GM12878 (cell line): ENCODE data around the gene COX5A. TPM values are rescaled to one million over a fixed set of nuclear protein-coding genes. Genes with fewer than 3 reads are reported as not detected.
A peak's percentile ranks its signal among the peaks of the same experiment; 100 is the strongest.

Experiments
- ATAC-seq: fragments of 200-7000 bp; cut with Tn5 transposase; 3 replicates; pipeline ENCODE4 v1.9.1; 2020; ENCODE audit warnings: mild to moderate bottlenecking, moderate library complexity
- BruUV-seq: library from RNA; stranded (reverse); fragments of 400-500 nt; replicated peaks from 2 replicates; lab custom pipeline; 2021; lab: Mats Ljungman, UMichigan
- CTCF ChIA-PET: fragments of 300-600 bp; sonication (Branson Sonifier 250); formaldehyde crosslinking; extraction: SDS; loops from one replicate; lab custom pipeline; 2021; ENCODE audit warnings: inconsistent platforms; lab: Yijun Ruan, JAX
- POLR2A ChIA-PET: fragments of 350-600 bp; formaldehyde crosslinking; extraction: SDS; loops from one replicate; lab custom pipeline; 2021; ENCODE audit warnings: inconsistent platforms; lab: Charles Lee
- RAD21 ChIA-PET: fragments of 300-600 bp; sonication (Branson Sonifier 250); formaldehyde crosslinking; loops from one replicate; lab custom pipeline; 2023; ENCODE audit warnings: antibody characterized with exemption; ENCODE audit not compliant: unreplicated experiment; lab: Charles Lee
- SMC1A ChIA-PET: fragments of 300-600 bp; sonication (Branson Sonifier 250); formaldehyde crosslinking; loops from one replicate; lab custom pipeline; 2023; ENCODE audit not compliant: unreplicated experiment, uncharacterized antibody; lab: Charles Lee
- DNase-seq: peaks from one replicate; pipeline ENCODE4 v3.0.0-alpha.2; 2011; ENCODE audit warnings: low read depth, low spot score
- FAIRE-seq: peaks from 3 replicates; lab custom pipeline; 2011; peaks lifted over from hg19 to GRCh38; lab: Jason Lieb, UNC
- H2AFZ ChIP-seq: 2 replicates; pipeline ENCODE4 v1.6.0; 2011; ENCODE audit warnings: low read depth, low read length, control low read depth; ENCODE audit not compliant: control insufficient read depth
- H3K27ac ChIP-seq: 2 replicates; pipeline ENCODE4 v1.5.1; 2011; ENCODE audit warnings: control low read depth; ENCODE audit not compliant: control insufficient read depth, insufficient read depth
- H3K27me3 ChIP-seq, 2 experiments: replicated peaks in 1 of 2; 2 replicates each; pipeline versions ENCODE4 v1.6.0 to v1.6.1; 2011; ENCODE audit warnings: low read length in 1 of 2; ENCODE audit not compliant: control insufficient read depth in 2 of 2, insufficient read depth in 2 of 2
- H3K36me3 ChIP-seq, 2 experiments: 2 replicates each; pipeline ENCODE4 v1.5.1; 2011; ENCODE audit warnings: low read length in 1 of 2; ENCODE audit not compliant: control insufficient read depth in 2 of 2, insufficient read depth in 2 of 2
- H3K4me1 ChIP-seq: 2 replicates; pipeline ENCODE4 v1.6.1; 2011; ENCODE audit warnings: mild to moderate bottlenecking, low read length, moderate library complexity, mixed read lengths; ENCODE audit not compliant: control insufficient read depth, insufficient read depth
- H3K4me2 ChIP-seq: 2 replicates; pipeline ENCODE4 v1.6.0; 2011; ENCODE audit warnings: control low read depth; ENCODE audit not compliant: control insufficient read depth, insufficient read depth
- H3K4me3 ChIP-seq: fragments of 200-600 bp; sonication (generic); 2 replicates; pipeline ENCODE4 v1.5.1; 2016
- H3K79me2 ChIP-seq: 2 replicates; pipeline ENCODE4 v1.6.0; 2011; ENCODE audit warnings: low read length; ENCODE audit not compliant: control insufficient read depth, insufficient read depth
- H3K9ac ChIP-seq: 2 replicates; pipeline ENCODE4 v1.8.0; 2011; ENCODE audit warnings: low read length, control low read depth, mixed read lengths; ENCODE audit not compliant: control insufficient read depth, insufficient read depth
- H3K9me3 ChIP-seq: replicated peaks from 3 replicates; pipeline ENCODE4 v1.5.1; 2011; ENCODE audit warnings: mild to moderate bottlenecking, low read length; ENCODE audit not compliant: control insufficient read depth, insufficient read depth
- H4K20me1 ChIP-seq: 2 replicates; pipeline ENCODE4 v1.6.0; 2011; ENCODE audit not compliant: control insufficient read depth, insufficient read depth
- CHD2 ChIP-seq: IDR thresholded peaks from 2 replicates; pipeline ENCODE4 v1.6.1; 2011; ENCODE audit warnings: low read depth, low read length, improper control_type of control experiment, borderline replicate concordance
- E2F4 ChIP-seq: IDR thresholded peaks from 2 replicates; pipeline ENCODE4 v1.6.1; 2012; ENCODE audit warnings: low read depth, low read length, improper control_type of control experiment
- HDGF ChIP-seq: fragments of 450-650 bp; IDR thresholded peaks from 2 replicates; pipeline ENCODE4 v1.6.1; 2016; ENCODE audit warnings: antibody characterized with exemption
- KAT2A ChIP-seq: conservative IDR thresholded peaks from 2 replicates; pipeline ENCODE4 v1.6.1; 2011; ENCODE audit warnings: low read depth, low read length; ENCODE audit not compliant: control insufficient read depth
- LARP7 ChIP-seq: fragments of 450-650 bp; IDR thresholded peaks from 2 replicates; pipeline ENCODE4 v1.6.1; 2017; ENCODE audit warnings: mild to moderate bottlenecking
- MEF2A ChIP-seq: IDR thresholded peaks from 2 replicates; pipeline ENCODE4 v1.6.1; 2011; ENCODE audit warnings: low read depth, mild to moderate bottlenecking, low read length, moderate library complexity; ENCODE audit not compliant: insufficient read depth
- PAX8 ChIP-seq: fragments of 450-650 bp; IDR thresholded peaks from 2 replicates; pipeline ENCODE4 v1.6.1; 2017; ENCODE audit warnings: mild to moderate bottlenecking, moderate library complexity
- PML ChIP-seq: IDR thresholded peaks from 2 replicates; pipeline ENCODE4 v1.6.1; 2012; ENCODE audit warnings: low read length, inconsistent platforms
- RAD21 ChIP-seq: IDR thresholded peaks from 2 replicates; pipeline ENCODE4 v1.6.1; 2011; ENCODE audit warnings: mild to moderate bottlenecking, low read depth, low read length, moderate library complexity; ENCODE audit not compliant: insufficient read depth
- WGBS: methylation state at CpG from one replicate; pipeline ENCODE4 v1.1.6; 2016; ENCODE audit warnings: low lambda C conversion rate; ENCODE audit not compliant: insufficient replicate concordance, insufficient coverage; ENCODE audit errors: missing lambda C conversion rate; 5-methylcytosine and 5-hydroxymethylcytosine counted together
- in situ Hi-C: fragments of 300-500 bp; cut with MboI; formaldehyde crosslinking; loops from 9 replicates; pipeline ENCODE4 v1.14.3; 2018; ENCODE audit warnings: mixed read lengths
- intact Hi-C: fragments of 100-400 bp; cut with micrococcal nuclease; formaldehyde crosslinking; loops from one replicate; pipeline ENCODE4 v1.14.2; 2022; ENCODE audit not compliant: unreplicated experiment
- polyA plus RNA-seq, 11 experiments: library from polyadenylated mRNA; depleted of rRNA in 4 of 11; unstranded in 6 of 11; stranded (reverse) in 5 of 11; fragments of >200 nt; fragmentation: Nextera tagmentation in 4 of 11; fragmentation: Illumina TruSeq in 1 of 11; extraction: Ambion mirVana in 4 of 11; extraction: Trizol in 1 of 11; gene quantifications; 1 replicate in 1 of 11; 2 replicates in 10 of 11; pipeline versions ENCODE4 v1.2.1 to v1.2.3, GENCODE V29; 2011 to 2016; ENCODE audit warnings: inconsistent platforms in 2 of 11, missing spikeins in 2 of 11, low read depth in 1 of 11
- total RNA-seq, 4 experiments: library from RNA; depleted of rRNA in 3 of 4; stranded (reverse); fragments of >200 nt in 3 of 4; fragmentation: Illumina TruSeq in 1 of 4; extraction: Trizol in 1 of 4; gene quantifications; 2 replicates each; pipeline versions ENCODE4 v1.2.1 to v1.2.3, GENCODE V29; 2013 to 2021
- TF ChIP-seq, protein P1 (sequence below): fragments of 450-650 bp; IDR thresholded peaks from 2 replicates; pipeline ENCODE4 v1.6.1; 2016; ENCODE audit warnings: mild to moderate bottlenecking, moderate library complexity, borderline replicate concordance
- TF ChIP-seq, protein P2 (sequence below): fragments of 450-650 bp; IDR thresholded peaks from 2 replicates; pipeline ENCODE4 v1.6.1; 2014; ENCODE audit warnings: mild to moderate bottlenecking
- TF ChIP-seq, protein P3 (sequence below): IDR thresholded peaks from 2 replicates; pipeline ENCODE4 v1.6.1; 2012; ENCODE audit warnings: low read depth, low read length, improper control_type of control experiment

Gene COX5A
- total and polyA plus RNA-seq, 10 of the 15 experiments (the other 5 are each of a cell fraction or from before 2014, with no cell fraction given): 84.5 to 1,218 (median 392) TPM

DNA sequence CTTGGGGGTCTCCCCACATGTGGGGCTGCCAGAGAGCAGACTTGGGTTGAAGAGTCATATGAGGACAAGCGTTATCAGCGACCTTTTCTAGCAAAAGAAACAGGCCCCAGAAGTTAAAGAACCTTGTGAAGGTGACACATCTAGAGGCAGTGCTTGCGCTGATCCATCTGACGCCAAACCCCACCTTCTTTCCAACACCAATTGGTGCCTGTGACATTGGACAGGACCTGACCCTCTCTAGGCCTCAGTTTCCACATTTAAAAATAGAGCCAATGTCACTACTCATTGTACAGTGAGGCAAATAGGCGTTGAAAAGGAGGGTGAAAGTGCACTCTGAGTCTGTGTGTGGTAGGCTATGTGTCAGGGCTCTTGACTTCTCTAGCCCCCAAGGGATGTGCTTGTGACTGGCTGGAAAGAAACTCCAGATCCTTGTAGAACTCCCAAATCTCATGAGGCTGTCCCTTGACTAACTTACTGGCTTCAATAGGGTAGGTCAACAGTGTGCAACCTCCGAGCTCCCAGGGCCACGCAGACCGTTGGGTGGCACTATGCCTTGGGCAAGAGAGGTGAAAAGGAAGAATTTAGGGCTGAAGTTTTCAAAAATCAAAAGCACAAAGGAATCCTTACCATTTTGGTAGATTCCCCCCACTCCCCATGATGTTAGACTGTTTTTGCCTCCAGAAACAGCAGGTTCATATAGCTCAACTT lies 30.6 kb downstream of the COX5A start:
- CTCF ChIA-PET: interaction anchor here (0.9 to 6.4 kb wide), 12 partner anchors 23 to 275 kb away, joined by 3 to 32 read pairs (median 4); no protein-coding TSS in a partner anchor
- FAIRE-seq: no peak

More for the DNA sequence above, 30.6 kb downstream of the COX5A start:
- H3K27me3 ChIP-seq: no peaks in the 10 kb centered on the region
- H3K36me3 ChIP-seq: peaks cover 4 to 12% of the 10 kb centered on the region in 2 experiments; a peak in 3 of 4 replicates
- BruUV-seq: TSS peak; percentile 90
- ChIA-PET RAD21 (interaction anchor here (0.6 to 3.5 kb wide), 10 partner anchors 15 to 137 kb away, joined by 3 to 26 read pairs (median 6); partner anchors contain the start of gene ULK3), POLR2A (interaction anchor here (0.5 to 1.7 kb wide), 14 partner anchors 10 to 254 kb away, joined by 3 to 9 read pairs (median 5); no protein-coding TSS in a partner anchor), SMC1A (interaction anchor here (0.7 to 2.5 kb wide), 11 partner anchors 10 to 80 kb away, joined by 3 to 14 read pairs (median 4); partner anchors contain the start of gene MPI)
- no peaks in the 10 kb centered on the region for H3K9me3 ChIP-seq
- intact Hi-C loops: no loop called here
- H2AFZ ChIP-seq: peak overlapping the region; percentile 97
- TF ChIP-seq LARP7: no peak
- no peak for TF ChIP-seq KAT2A
- no peak for TF ChIP-seq E2F4
- TF ChIP-seq HDGF: no peak
- TF ChIP-seq PML: 0 out of 2 replicates have a peak, but pooled peaks have one; percentile 43
- TF ChIP-seq CHD2: no peak
- no peak for TF ChIP-seq PAX8
- TF ChIP-seq, protein P1, sequence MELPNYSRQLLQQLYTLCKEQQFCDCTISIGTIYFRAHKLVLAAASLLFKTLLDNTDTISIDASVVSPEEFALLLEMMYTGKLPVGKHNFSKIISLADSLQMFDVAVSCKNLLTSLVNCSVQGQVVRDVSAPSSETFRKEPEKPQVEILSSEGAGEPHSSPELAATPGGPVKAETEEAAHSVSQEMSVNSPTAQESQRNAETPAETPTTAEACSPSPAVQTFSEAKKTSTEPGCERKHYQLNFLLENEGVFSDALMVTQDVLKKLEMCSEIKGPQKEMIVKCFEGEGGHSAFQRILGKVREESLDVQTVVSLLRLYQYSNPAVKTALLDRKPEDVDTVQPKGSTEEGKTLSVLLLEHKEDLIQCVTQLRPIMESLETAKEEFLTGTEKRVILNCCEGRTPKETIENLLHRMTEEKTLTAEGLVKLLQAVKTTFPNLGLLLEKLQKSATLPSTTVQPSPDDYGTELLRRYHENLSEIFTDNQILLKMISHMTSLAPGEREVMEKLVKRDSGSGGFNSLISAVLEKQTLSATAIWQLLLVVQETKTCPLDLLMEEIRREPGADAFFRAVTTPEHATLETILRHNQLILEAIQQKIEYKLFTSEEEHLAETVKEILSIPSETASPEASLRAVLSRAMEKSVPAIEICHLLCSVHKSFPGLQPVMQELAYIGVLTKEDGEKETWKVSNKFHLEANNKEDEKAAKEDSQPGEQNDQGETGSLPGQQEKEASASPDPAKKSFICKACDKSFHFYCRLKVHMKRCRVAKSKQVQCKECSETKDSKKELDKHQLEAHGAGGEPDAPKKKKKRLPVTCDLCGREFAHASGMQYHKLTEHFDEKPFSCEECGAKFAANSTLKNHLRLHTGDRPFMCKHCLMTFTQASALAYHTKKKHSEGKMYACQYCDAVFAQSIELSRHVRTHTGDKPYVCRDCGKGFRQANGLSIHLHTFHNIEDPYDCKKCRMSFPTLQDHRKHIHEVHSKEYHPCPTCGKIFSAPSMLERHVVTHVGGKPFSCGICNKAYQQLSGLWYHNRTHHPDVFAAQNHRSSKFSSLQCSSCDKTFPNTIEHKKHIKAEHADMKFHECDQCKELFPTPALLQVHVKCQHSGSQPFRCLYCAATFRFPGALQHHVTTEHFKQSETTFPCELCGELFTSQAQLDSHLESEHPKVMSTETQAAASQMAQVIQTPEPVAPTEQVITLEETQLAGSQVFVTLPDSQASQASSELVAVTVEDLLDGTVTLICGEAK: peak; percentile 47; the same call in 1 of the 2 replicates
- TF ChIP-seq, protein P2, sequence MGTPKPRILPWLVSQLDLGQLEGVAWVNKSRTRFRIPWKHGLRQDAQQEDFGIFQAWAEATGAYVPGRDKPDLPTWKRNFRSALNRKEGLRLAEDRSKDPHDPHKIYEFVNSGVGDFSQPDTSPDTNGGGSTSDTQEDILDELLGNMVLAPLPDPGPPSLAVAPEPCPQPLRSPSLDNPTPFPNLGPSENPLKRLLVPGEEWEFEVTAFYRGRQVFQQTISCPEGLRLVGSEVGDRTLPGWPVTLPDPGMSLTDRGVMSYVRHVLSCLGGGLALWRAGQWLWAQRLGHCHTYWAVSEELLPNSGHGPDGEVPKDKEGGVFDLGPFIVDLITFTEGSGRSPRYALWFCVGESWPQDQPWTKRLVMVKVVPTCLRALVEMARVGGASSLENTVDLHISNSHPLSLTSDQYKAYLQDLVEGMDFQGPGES: no peak
- no peak for TF ChIP-seq RAD21
- no peak for TF ChIP-seq MEF2A
- TF ChIP-seq, protein P3, sequence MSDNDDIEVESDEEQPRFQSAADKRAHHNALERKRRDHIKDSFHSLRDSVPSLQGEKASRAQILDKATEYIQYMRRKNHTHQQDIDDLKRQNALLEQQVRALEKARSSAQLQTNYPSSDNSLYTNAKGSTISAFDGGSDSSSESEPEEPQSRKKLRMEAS: no peak
- H3K79me2 ChIP-seq: peaks cover 15% of the 10 kb centered on the region
- in situ Hi-C loops: no loop called here
- H4K20me1 ChIP-seq: no peaks in the 10 kb centered on the region
- H3K4me1 ChIP-seq: peaks cover 6% of the 10 kb centered on the region
- H3K4me3 ChIP-seq: peak overlapping the region; percentile 97
- ATAC-seq (peak; percentile 3), DNase-seq (no peak)
- H3K4me2 ChIP-seq: peak overlapping the region; percentile 73
- WGBS: 45% methylated on average over 8 of the region's 8 CpGs
- H3K27ac ChIP-seq: peak overlapping the region; percentile 76
- H3K9ac ChIP-seq: peak overlapping the region; percentile 83
